GM18508 (cell line): ENCODE data around the gene PRKACG.
"Not testable (repeated sequence)": the region's sequence is repeated elsewhere in the genome, so short reads cannot be mapped to it uniquely, and the experiment has no call there.

Experiments
- ATAC-seq: cut with Tn5 transposase; IDR thresholded peaks from one replicate; pipeline ENCODE4 v1.9.1; 2021; ENCODE audit warnings: moderate number of reproducible peaks; ENCODE audit not compliant: insufficient read depth, unreplicated experiment

Gene PRKACG

GRCh38 chr9:68986949-68987348 lies 27.0 kb downstream of the PRKACG start:
- not testable (repeated sequence) for ATAC-seq

- ATAC-seq: no peak
These were observed 30.1 kb downstream of the PRKACG start for GRCh38 chr9:68983522-68984424.

- no peak for ATAC-seq
These were observed 30.9 kb downstream of the PRKACG start for GRCh38 chr9:68983008-68983411.

GRCh38 chr9:68981789-68982188 lies 32.1 kb downstream of the PRKACG start:
- peak; percentile 30 for ATAC-seq

GRCh38 chr9:68980341-68980914 lies 33.5 kb downstream of the PRKACG start:
- ATAC-seq: no peak

- no peak for ATAC-seq
These were observed 34.2 kb downstream of the PRKACG start for GRCh38 chr9:68979538-68980314.

GRCh38 chr9:68978501-68978900 lies 35.4 kb downstream of the PRKACG start:
- no peak for ATAC-seq

GRCh38 chr9:68978066-68978465 lies 35.8 kb downstream of the PRKACG start:
- no peak for ATAC-seq

- no peak for ATAC-seq
These were observed 38.4 kb downstream of the PRKACG start for GRCh38 chr9:68975365-68976043.

GRCh38 chr9:68974901-68975300 lies 39.0 kb downstream of the PRKACG start:
- ATAC-seq: no peak

GRCh38 chr9:68974431-68974830 lies 39.5 kb downstream of the PRKACG start:
- peak; percentile 85 for ATAC-seq

GRCh38 chr9:68973619-68974018 lies 40.3 kb downstream of the PRKACG start:
- ATAC-seq: no peak

GRCh38 chr9:68970151-68970550 lies 43.8 kb downstream of the PRKACG start:
- no peak for ATAC-seq

- no peak for ATAC-seq
These were observed 44.4 kb downstream of the PRKACG start for GRCh38 chr9:68969538-68969937.

GRCh38 chr9:68967800-68968199 lies 46.1 kb downstream of the PRKACG start:
- no peak for ATAC-seq

GRCh38 chr9:68966496-68966944 lies 47.4 kb downstream of the PRKACG start:
- ATAC-seq: peak; percentile 48

- ATAC-seq: no peak
These were observed 49.1 kb downstream of the PRKACG start for GRCh38 chr9:68964765-68965164.

- no peak for ATAC-seq
These were observed 49.8 kb downstream of the PRKACG start for GRCh38 chr9:68964102-68964541.

GRCh38 chr9:68963416-68963815 lies 50.5 kb downstream of the PRKACG start:
- ATAC-seq: no peak
